Measurements from ENCODE around the gene CEP112. TPM values are rescaled to one million over a fixed set of nuclear protein-coding genes. Genes with fewer than 3 reads are reported as not detected.

The CEP112 gene
- total RNA-seq, 1 donor from 2014 or later = 13.9 TPM

DNA sequence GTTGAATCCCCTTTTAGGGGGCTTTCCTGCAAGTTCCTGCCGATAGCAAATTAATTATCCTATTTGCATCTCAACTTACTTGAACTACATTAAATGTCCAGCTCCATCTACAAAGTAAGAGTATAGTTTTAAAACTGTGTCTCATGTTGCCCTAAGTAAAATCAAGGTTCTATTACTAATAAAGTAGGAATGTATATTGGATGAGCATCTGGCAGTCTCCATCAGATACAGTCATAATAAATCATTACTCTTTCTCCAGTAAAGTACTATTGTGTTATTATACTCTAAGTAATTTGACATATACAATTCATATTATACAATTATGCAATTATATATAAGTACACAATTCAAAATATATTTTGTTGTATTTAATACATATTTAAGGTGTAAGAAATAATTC lies 249.3 kb downstream of the CEP112 start:
- H3K27ac Mint-ChIP-seq (ENCODE audit: unreplicated experiment) = no peak overlapping the region

GRCh38 chr17:65941356-65941899 lies 250.5 kb downstream of the CEP112 start:
- no peak for TF ChIP-seq CTCF (IDR thresholded peaks at IDR 0.05; ENCODE audit: insufficient read depth, low read depth, low read length)
- no peak for TF ChIP-seq EZH2 (IDR thresholded peaks at IDR 0.05; ENCODE audit: insufficient read depth, low read length)
- no peak for FAIRE-seq

More for the DNA sequence above, 249.3 kb downstream of the CEP112 start:
- Histone ChIP-seq H3K9me3 (ENCODE audit: insufficient read depth, low read depth, low read length) (no peaks in the 10 kb centered on the region), H3K9ac (ENCODE audit: low read length) (no peak overlapping the region), H3K79me2 (ENCODE audit: insufficient read depth, low read length) (no peaks in the 10 kb centered on the region), H3K4me2 (ENCODE audit: low read length) (no peak overlapping the region), H2AFZ (ENCODE audit: low read depth, low read length) (no peak overlapping the region), H3K4me1 (ENCODE audit: insufficient read depth, low read length) (no peaks in the 10 kb centered on the region), H3K27ac (ENCODE audit: low read depth, low read length) (no peak overlapping the region), H4K20me1 (ENCODE audit: insufficient read depth, low read length) (no peaks in the 10 kb centered on the region), H3K36me3 (ENCODE audit: insufficient read depth, low read length) (no peaks in the 10 kb centered on the region), H3K27me3 (ENCODE audit: insufficient read depth, low read length) (no peaks in the 10 kb centered on the region), H3K4me3 (ENCODE audit: insufficient read depth, low read depth, low read length) (no peak overlapping the region)
- H3K4me3 Mint-ChIP-seq (ENCODE audit: unreplicated experiment) = no peak overlapping the region
- peaks cover 7% of the 10 kb centered on the region for H3K36me3 Mint-ChIP-seq (ENCODE audit: low read depth, unreplicated experiment)
- TF ChIP-seq EZH2 (IDR thresholded peaks at IDR 0.05; ENCODE audit: insufficient read depth, low read length) (no peak), CTCF (IDR thresholded peaks at IDR 0.05; ENCODE audit: insufficient read depth, low read depth, low read length) (no peak)
- no peak for DNase-seq (ENCODE audit: low read depth)
- no peaks in the 10 kb centered on the region for H3K27me3 Mint-ChIP-seq (ENCODE audit: low read depth, unreplicated experiment)
- no peak for FAIRE-seq
- no peaks in the 10 kb centered on the region for H3K4me1 Mint-ChIP-seq (ENCODE audit: low read depth, unreplicated experiment)
- no peaks in the 10 kb centered on the region for H3K9me3 Mint-ChIP-seq (ENCODE audit: unreplicated experiment)

GRCh38 chr17:65936013-65936412 lies 255.9 kb downstream of the CEP112 start:
- peaks cover 7% of the 10 kb centered on the region for H3K9me3 Mint-ChIP-seq (ENCODE audit: unreplicated experiment)
- H3K4me2 ChIP-seq (ENCODE audit: low read length) = no peak overlapping the region

More at GRCh38 chr17:65941356-65941899, 250.5 kb downstream of the CEP112 start:
- DNase-seq (ENCODE audit: low read depth) = no peak
- H3K9me3 Mint-ChIP-seq (ENCODE audit: unreplicated experiment) = no peaks in the 10 kb centered on the region
- Histone ChIP-seq H2AFZ (ENCODE audit: low read depth, low read length) (no peak overlapping the region), H3K4me1 (ENCODE audit: insufficient read depth, low read length) (no peaks in the 10 kb centered on the region), H3K4me3 (ENCODE audit: insufficient read depth, low read depth, low read length) (no peak overlapping the region), H3K36me3 (ENCODE audit: insufficient read depth, low read length) (no peaks in the 10 kb centered on the region), H3K9me3 (ENCODE audit: insufficient read depth, low read depth, low read length) (no peaks in the 10 kb centered on the region), H3K27me3 (ENCODE audit: insufficient read depth, low read length) (no peaks in the 10 kb centered on the region), H3K9ac (ENCODE audit: low read length) (no peak overlapping the region), H3K79me2 (ENCODE audit: insufficient read depth, low read length) (no peaks in the 10 kb centered on the region), H4K20me1 (ENCODE audit: insufficient read depth, low read length) (no peaks in the 10 kb centered on the region), H3K4me2 (ENCODE audit: low read length) (no peak overlapping the region), H3K27ac (ENCODE audit: low read depth, low read length) (no peak overlapping the region)
- peaks cover 7% of the 10 kb centered on the region for H3K36me3 Mint-ChIP-seq (ENCODE audit: low read depth, unreplicated experiment)
- H3K4me3 Mint-ChIP-seq (ENCODE audit: unreplicated experiment) = no peak overlapping the region
- no peak overlapping the region for H3K27ac Mint-ChIP-seq (ENCODE audit: unreplicated experiment)
- no peaks in the 10 kb centered on the region for H3K4me1 Mint-ChIP-seq (ENCODE audit: low read depth, unreplicated experiment)
- H3K27me3 Mint-ChIP-seq (ENCODE audit: low read depth, unreplicated experiment) = no peaks in the 10 kb centered on the region

More at GRCh38 chr17:65936013-65936412, 255.9 kb downstream of the CEP112 start:
- Histone ChIP-seq H3K27ac (ENCODE audit: low read depth, low read length) (no peak overlapping the region), H4K20me1 (ENCODE audit: insufficient read depth, low read length) (no peaks in the 10 kb centered on the region), H3K4me1 (ENCODE audit: insufficient read depth, low read length) (no peaks in the 10 kb centered on the region), H3K36me3 (ENCODE audit: insufficient read depth, low read length) (no peaks in the 10 kb centered on the region), H3K4me3 (ENCODE audit: insufficient read depth, low read depth, low read length) (no peak overlapping the region), H2AFZ (ENCODE audit: low read depth, low read length) (no peak overlapping the region), H3K9me3 (ENCODE audit: insufficient read depth, low read depth, low read length) (no peaks in the 10 kb centered on the region), H3K79me2 (ENCODE audit: insufficient read depth, low read length) (no peaks in the 10 kb centered on the region), H3K27me3 (ENCODE audit: insufficient read depth, low read length) (no peaks in the 10 kb centered on the region), H3K9ac (ENCODE audit: low read length) (no peak overlapping the region)
- Mint-ChIP-seq H3K36me3 (ENCODE audit: low read depth, unreplicated experiment) (peaks cover 5% of the 10 kb centered on the region), H3K4me1 (ENCODE audit: low read depth, unreplicated experiment) (peaks cover 5% of the 10 kb centered on the region), H3K27ac (ENCODE audit: unreplicated experiment) (peak overlapping the region; percentile 62), H3K27me3 (ENCODE audit: low read depth, unreplicated experiment) (no peaks in the 10 kb centered on the region), H3K4me3 (ENCODE audit: unreplicated experiment) (no peak overlapping the region)
- FAIRE-seq (no peak), DNase-seq (ENCODE audit: low read depth) (peak; percentile 16)
- TF ChIP-seq EZH2 (IDR thresholded peaks at IDR 0.05; ENCODE audit: insufficient read depth, low read length) (no peak), CTCF (IDR thresholded peaks at IDR 0.05; ENCODE audit: insufficient read depth, low read depth, low read length) (no peak)

All from astrocyte (in vitro differentiated cells and primary cell).